Kidney (tissue), 14 donors: ENCODE data around the gene NUDT1. TPM values are rescaled to one million over a fixed set of nuclear protein-coding genes. Genes with fewer than 3 reads are reported as not detected.
A peak's percentile ranks its signal among the peaks of the same experiment; 100 is the strongest.

ENCODE experiments used
- DNase-seq, 5 donors: peaks; one replicate each; pipeline ENCODE4 v3.0.0-alpha.2; 2013 to 2020
- FAIRE-seq: peaks from 2 replicates; lab custom pipeline; 2012; peaks lifted over from hg19 to GRCh38; lab: Jason Lieb, UNC
- H3K27ac ChIP-seq, 2 donors: one replicate each; pipeline ENCODE4 v1.7.0; 2013; ENCODE audit warnings: low read depth in 2 of 2, low read length in 2 of 2, inconsistent platforms in 1 of 2
- H3K27me3 ChIP-seq: one replicate; pipeline ENCODE4 v1.7.1; 2013; ENCODE audit warnings: low read length, inconsistent platforms; ENCODE audit not compliant: control insufficient read depth, insufficient read depth
- H3K36me3 ChIP-seq, 3 donors: one replicate each; pipeline versions ENCODE4 v1.7.0 to v1.7.1; 2013; ENCODE audit warnings: low read length in 3 of 3, control low read depth in 1 of 3, inconsistent platforms in 1 of 3; ENCODE audit not compliant: insufficient read depth in 3 of 3, control insufficient read depth in 2 of 3
- H3K4me1 ChIP-seq, 3 donors: one replicate each; pipeline versions ENCODE4 v1.7.0 to v1.7.1; 2013; ENCODE audit warnings: low read length in 3 of 3, inconsistent platforms in 1 of 3, low read depth in 1 of 3; ENCODE audit not compliant: control insufficient read depth in 2 of 3, insufficient read depth in 2 of 3
- H3K4me3 ChIP-seq, 3 donors: one replicate each; pipeline versions ENCODE4 v1.7.0 to v1.8.1; 2013; ENCODE audit warnings: low read length in 3 of 3, control low read depth in 1 of 3, inconsistent platforms in 1 of 3
- H3K9ac ChIP-seq, 3 donors: one replicate each; pipeline versions ENCODE4 v1.7.0 to v1.7.1; 2013; ENCODE audit warnings: low read length in 3 of 3, control low read depth in 1 of 3, inconsistent platforms in 1 of 3
- H3K9me3 ChIP-seq, 3 donors: one replicate each; pipeline versions ENCODE4 v1.7.0 to v1.7.1; 2013; ENCODE audit warnings: low read length in 3 of 3, control low read depth in 1 of 3, inconsistent platforms in 1 of 3; ENCODE audit not compliant: control insufficient read depth in 2 of 3, insufficient read depth in 1 of 3
- CTCF ChIP-seq: IDR thresholded peaks from 3 replicates; pipeline ENCODE4 v1.5.1; 2012; ENCODE audit warnings: mild to moderate bottlenecking, moderate library complexity, borderline replicate concordance; ENCODE audit not compliant: insufficient read depth; ENCODE audit errors: extremely low read depth
- intact Hi-C: fragments of 100-400 bp; cut with DNase I; formaldehyde crosslinking; loops from one replicate; pipeline ENCODE4 v1.11.1; 2022
- polyA plus RNA-seq: library from polyadenylated mRNA; stranded (reverse); fragments of 350-450 nt; fragmentation: Illumina TruSeq; extraction: RNeasy Lipid Tissue Mini Kit (QIAGEN cat#74804); gene quantifications from one replicate; pipeline ENCODE4 v1.2.3, GENCODE V29; 2014; ENCODE audit warnings: low read depth, low replicate concordance; ENCODE audit not compliant: insufficient read depth
- total RNA-seq: library from RNA; stranded (reverse); fragmentation: NEBNext Ultra II Directional; extraction: Animal tissue kit (Norgen Biotek cat#: 25700); gene quantifications from one replicate; pipeline ENCODE4 v1.2.1, GENCODE V29; 2021
- donor health status: control.
- donor health status: control.
- donor health status: control.
- donor health status: control.
- donor health status: control.
- donor health status: DM: yes; HTN: yes; CAD: no.
- donor health status: Normal renal cell carcinoma (clear cell type).

Gene NUDT1
- total and polyA plus RNA-seq, 2 donors from 2014 or later = 9.3 to 12.1 TPM

- Histone ChIP-seq H3K27me3 (no peaks in the 10 kb centered on the region), H3K4me3 (no peak overlapping the region), H3K9me3 (no peaks in the 10 kb centered on the region), H3K36me3 (peaks cover 2 to 15% (median 12%) of the 10 kb centered on the region in 3 donors), H3K9ac (no peak overlapping the region), H3K4me1 (peaks cover 0 to 3% (median 0%) of the 10 kb centered on the region in 3 donors), H3K27ac (no peak overlapping the region)
- no peak for TF ChIP-seq CTCF
- intact Hi-C loops = loop anchor here (10.0 kb wide), 1 partner anchor 625 kb away; no protein-coding TSS in a partner anchor
- FAIRE-seq (no peak), DNase-seq (peak in 1 of 5 donors; percentile 19)
Observed at GRCh38 chr7:2209961-2210323, 32.1 kb upstream of the NUDT1 start.

DNA sequence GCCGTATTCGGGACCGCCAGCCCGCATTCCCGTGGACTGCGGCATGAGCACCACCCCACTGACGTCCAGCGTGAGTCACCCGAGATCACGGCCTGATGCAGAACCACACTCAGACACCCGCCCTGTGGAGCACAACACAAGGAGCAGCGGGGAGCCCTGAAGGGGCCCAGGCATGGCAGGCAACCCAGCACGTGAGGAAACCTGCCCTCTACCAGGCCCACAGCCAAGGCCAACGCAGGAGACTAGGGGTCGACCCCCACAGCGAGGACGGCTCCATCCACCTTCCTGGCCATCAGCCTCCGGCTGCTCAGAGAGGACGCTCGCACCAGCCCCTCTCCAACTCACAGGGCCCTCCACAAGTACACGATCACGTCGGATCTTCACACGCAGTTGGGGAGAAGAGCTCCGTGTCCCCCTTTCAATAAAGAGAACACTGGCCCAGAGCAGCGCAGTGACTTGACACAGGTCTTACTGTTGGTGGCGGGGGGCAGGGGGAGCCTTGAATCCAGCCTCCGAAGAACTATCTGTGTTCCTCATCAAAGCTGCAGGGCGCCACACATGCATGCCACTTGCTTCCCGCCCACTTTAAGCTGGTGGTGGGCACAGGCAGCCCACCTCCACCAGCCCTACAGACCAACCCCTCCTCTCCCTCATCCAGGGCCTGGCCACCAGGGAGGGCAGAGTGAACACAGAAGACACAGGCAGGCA lies 31.3 kb upstream of the NUDT1 start:
- Histone ChIP-seq H3K36me3 (peaks cover 4 to 19% (median 12%) of the 10 kb centered on the region in 3 donors), H3K27ac (no peak overlapping the region), H3K9me3 (no peaks in the 10 kb centered on the region), H3K9ac (no peak overlapping the region), H3K4me1 (no peaks in the 10 kb centered on the region), H3K4me3 (no peak overlapping the region), H3K27me3 (no peaks in the 10 kb centered on the region)
- peak in 1 of 5 donors; percentile 51 for DNase-seq
- TF ChIP-seq CTCF = no peak
- intact Hi-C loops = no loop called here
- no peak for FAIRE-seq

GRCh38 chr7:2211259-2211880 lies 30.7 kb upstream of the NUDT1 start:
- intact Hi-C loops = no loop called here
- H3K27me3 ChIP-seq = no peaks in the 10 kb centered on the region
- no peak overlapping the region for H3K9ac ChIP-seq
- no peak overlapping the region for H3K4me3 ChIP-seq
- H3K36me3 ChIP-seq = peaks cover 4 to 26% (median 15%) of the 10 kb centered on the region in 3 donors
- peak in 1 of 5 donors; percentile 52 for DNase-seq
- no peak for TF ChIP-seq CTCF
- no peaks in the 10 kb centered on the region for H3K9me3 ChIP-seq
- no peak for FAIRE-seq
- no peak overlapping the region for H3K27ac ChIP-seq
- no peaks in the 10 kb centered on the region for H3K4me1 ChIP-seq
